Measurements from ENCODE around the gene AKR7A2. TPM values are rescaled to one million over a fixed set of nuclear protein-coding genes. Genes with fewer than 3 reads are reported as not detected.

The AKR7A2 gene
- total and polyA plus RNA-seq, 9 of the 15 experiments (the other 6 are each of a cell fraction or from before 2014, with no cell fraction given) = 2.0 to 78.4 (median 49.4) TPM

DNA sequence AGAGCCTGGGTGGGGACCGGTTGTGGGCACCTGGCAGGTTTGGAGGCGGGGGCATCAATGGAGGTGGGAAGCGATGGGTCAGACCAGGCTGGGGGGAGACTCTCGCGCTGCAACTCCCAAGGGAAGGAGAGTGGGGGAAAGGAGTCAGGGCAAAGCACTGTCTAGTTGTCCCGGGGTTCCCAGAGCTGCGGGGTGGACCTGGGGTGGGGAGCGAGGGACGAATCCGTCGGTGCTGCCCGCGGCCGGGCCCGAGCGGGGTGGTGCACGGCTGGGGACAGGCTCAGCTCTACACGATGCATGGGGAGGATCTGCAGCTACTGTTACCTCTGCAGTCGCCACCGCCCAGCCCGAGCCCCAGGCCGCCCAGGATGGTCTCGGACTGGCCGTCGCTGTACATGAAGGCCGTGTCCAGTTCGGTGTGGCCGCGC lies 427 bp downstream of the AKR7A2 start (continued):
- TF ChIP-seq, protein P1, sequence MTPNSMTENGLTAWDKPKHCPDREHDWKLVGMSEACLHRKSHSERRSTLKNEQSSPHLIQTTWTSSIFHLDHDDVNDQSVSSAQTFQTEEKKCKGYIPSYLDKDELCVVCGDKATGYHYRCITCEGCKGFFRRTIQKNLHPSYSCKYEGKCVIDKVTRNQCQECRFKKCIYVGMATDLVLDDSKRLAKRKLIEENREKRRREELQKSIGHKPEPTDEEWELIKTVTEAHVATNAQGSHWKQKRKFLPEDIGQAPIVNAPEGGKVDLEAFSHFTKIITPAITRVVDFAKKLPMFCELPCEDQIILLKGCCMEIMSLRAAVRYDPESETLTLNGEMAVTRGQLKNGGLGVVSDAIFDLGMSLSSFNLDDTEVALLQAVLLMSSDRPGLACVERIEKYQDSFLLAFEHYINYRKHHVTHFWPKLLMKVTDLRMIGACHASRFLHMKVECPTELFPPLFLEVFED (CRISPR knock-in tag; conservative IDR thresholded peaks at IDR 0.05) = 0 out of 2 replicates have a peak, but pooled peaks have one; percentile 23
- TF ChIP-seq, protein P2, sequence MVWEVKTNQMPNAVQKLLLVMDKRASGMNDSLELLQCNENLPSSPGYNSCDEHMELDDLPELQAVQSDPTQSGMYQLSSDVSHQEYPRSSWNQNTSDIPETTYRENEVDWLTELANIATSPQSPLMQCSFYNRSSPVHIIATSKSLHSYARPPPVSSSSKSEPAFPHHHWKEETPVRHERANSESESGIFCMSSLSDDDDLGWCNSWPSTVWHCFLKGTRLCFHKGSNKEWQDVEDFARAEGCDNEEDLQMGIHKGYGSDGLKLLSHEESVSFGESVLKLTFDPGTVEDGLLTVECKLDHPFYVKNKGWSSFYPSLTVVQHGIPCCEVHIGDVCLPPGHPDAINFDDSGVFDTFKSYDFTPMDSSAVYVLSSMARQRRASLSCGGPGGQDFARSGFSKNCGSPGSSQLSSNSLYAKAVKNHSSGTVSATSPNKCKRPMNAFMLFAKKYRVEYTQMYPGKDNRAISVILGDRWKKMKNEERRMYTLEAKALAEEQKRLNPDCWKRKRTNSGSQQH (CRISPR knock-in tag; IDR thresholded peaks at IDR 0.05) = peak; percentile 55; the same call in 1 of the 2 replicates
- TF ChIP-seq ETV5 (CRISPR knock-in tag; IDR thresholded peaks at IDR 0.05; ENCODE audit: low read depth) (0 out of 2 replicates have a peak, but pooled peaks have one; percentile 28), NCOA1 (IDR thresholded peaks at IDR 0.05; ENCODE audit: low read depth) (0 out of 2 replicates have a peak, but pooled peaks have one; percentile 21), KAT7 (CRISPR knock-in tag; IDR thresholded peaks at IDR 0.05; ENCODE audit: borderline replicate concordance) (0 out of 2 replicates have a peak, but pooled peaks have one; percentile 8), JUN (IDR thresholded peaks at IDR 0.05; ENCODE audit: borderline replicate concordance, low read depth, low read length) (no peak), JUN (CRISPR knock-in tag; IDR thresholded peaks at IDR 0.05; ENCODE audit: borderline replicate concordance) (no peak), FOXA3 (CRISPR knock-in tag; conservative IDR thresholded peaks at IDR 0.05 in 1 of 2, IDR thresholded peaks at IDR 0.05 in 1 of 2) (0 out of 4 replicates have a peak, but pooled peaks of 1 of the 2 experiments have one; percentile 30), KLF16 (IDR thresholded peaks at IDR 0.05) (no peak), PHF20 (IDR thresholded peaks at IDR 0.05; ENCODE audit: partially characterized antibody) (peak; percentile 60), CBFA2T2 (conservative IDR thresholded peaks at IDR 0.05) (no peak)
- TF ChIP-seq, protein P3, sequence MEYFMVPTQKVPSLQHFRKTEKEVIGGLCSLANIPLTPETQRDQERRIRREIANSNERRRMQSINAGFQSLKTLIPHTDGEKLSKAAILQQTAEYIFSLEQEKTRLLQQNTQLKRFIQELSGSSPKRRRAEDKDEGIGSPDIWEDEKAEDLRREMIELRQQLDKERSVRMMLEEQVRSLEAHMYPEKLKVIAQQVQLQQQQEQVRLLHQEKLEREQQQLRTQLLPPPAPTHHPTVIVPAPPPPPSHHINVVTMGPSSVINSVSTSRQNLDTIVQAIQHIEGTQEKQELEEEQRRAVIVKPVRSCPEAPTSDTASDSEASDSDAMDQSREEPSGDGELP (CRISPR knock-in tag; IDR thresholded peaks at IDR 0.05; ENCODE audit: borderline replicate concordance) = 0 out of 2 replicates have a peak, but pooled peaks have one; percentile 5
- TF ChIP-seq, protein P4, sequence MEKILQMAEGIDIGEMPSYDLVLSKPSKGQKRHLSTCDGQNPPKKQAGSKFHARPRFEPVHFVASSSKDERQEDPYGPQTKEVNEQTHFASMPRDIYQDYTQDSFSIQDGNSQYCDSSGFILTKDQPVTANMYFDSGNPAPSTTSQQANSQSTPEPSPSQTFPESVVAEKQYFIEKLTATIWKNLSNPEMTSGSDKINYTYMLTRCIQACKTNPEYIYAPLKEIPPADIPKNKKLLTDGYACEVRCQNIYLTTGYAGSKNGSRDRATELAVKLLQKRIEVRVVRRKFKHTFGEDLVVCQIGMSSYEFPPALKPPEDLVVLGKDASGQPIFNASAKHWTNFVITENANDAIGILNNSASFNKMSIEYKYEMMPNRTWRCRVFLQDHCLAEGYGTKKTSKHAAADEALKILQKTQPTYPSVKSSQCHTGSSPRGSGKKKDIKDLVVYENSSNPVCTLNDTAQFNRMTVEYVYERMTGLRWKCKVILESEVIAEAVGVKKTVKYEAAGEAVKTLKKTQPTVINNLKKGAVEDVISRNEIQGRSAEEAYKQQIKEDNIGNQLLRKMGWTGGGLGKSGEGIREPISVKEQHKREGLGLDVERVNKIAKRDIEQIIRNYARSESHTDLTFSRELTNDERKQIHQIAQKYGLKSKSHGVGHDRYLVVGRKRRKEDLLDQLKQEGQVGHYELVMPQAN (IDR thresholded peaks at IDR 0.05; ENCODE audit: borderline replicate concordance) = peak; percentile 30; the same call in 1 of the 2 replicates

All from K562 (cell line).